IMR-90 (cell line): ENCODE data around the gene CADM2. TPM values are rescaled to one million over a fixed set of nuclear protein-coding genes. Genes with fewer than 3 reads are reported as not detected.

ENCODE experiments used
- ATAC-seq: fragments of 200-7000 bp; cut with Tn5 transposase; 2 replicates; pipeline ENCODE4 v1.9.1; 2020; ENCODE audit warnings: low read depth, mild to moderate bottlenecking, moderate library complexity
- BruUV-seq: library from RNA; stranded (reverse); fragments of 400-500 nt; replicated peaks from 2 replicates; lab custom pipeline; 2021; lab: Mats Ljungman, UMichigan
- CTCF ChIA-PET: fragments of 300-600 bp; formaldehyde crosslinking; extraction: SDS; loops from one replicate; lab custom pipeline; 2021; ENCODE audit warnings: antibody characterized with exemption; lab: Yijun Ruan, JAX
- POLR2A ChIA-PET: fragments of 300-600 bp; sonication (Branson Sonifier 250); formaldehyde crosslinking; loops from one replicate; lab custom pipeline; 2022; ENCODE audit warnings: antibody characterized with exemption; ENCODE audit not compliant: unreplicated experiment; lab: Charles Lee
- DNase-seq: peaks from one replicate; pipeline ENCODE4 v3.0.0; 2013
- H2AFZ ChIP-seq: replicated peaks from 2 replicates; pipeline ENCODE3; 2013; ENCODE audit warnings: low read length, mild to moderate bottlenecking; ENCODE audit not compliant: poor library complexity
- H2AK5ac ChIP-seq: 2 replicates; pipeline ENCODE4 v1.6.1; 2013; ENCODE audit warnings: low read depth, low read length, inconsistent platforms
- H2AK9ac ChIP-seq: replicated peaks from 2 replicates; pipeline ENCODE3; 2013; ENCODE audit warnings: mild to moderate bottlenecking, low read depth, low read length, moderate library complexity; ENCODE audit not compliant: poor library complexity
- H2BK120ac ChIP-seq: 2 replicates; pipeline ENCODE4 v1.6.1; 2013; ENCODE audit warnings: low read depth, low read length, inconsistent platforms
- H2BK15ac ChIP-seq: 3 replicates; pipeline ENCODE4 v1.6.1; 2013; ENCODE audit warnings: low read depth, low read length, inconsistent platforms
- H2BK20ac ChIP-seq: 2 replicates; pipeline ENCODE4 v1.6.1; 2013; ENCODE audit warnings: low read depth, mild to moderate bottlenecking, inconsistent platforms, low read length, moderate library complexity
- H2BK5ac ChIP-seq: 2 replicates; pipeline ENCODE4 v1.6.1; 2013; ENCODE audit warnings: mild to moderate bottlenecking, low read depth, low read length, inconsistent platforms; ENCODE audit not compliant: poor library complexity, severe bottlenecking
- H3K14ac ChIP-seq: replicated peaks from 2 replicates; pipeline ENCODE4 v1.6.1; 2013; ENCODE audit warnings: low read depth, low read length, inconsistent platforms
- H3K18ac ChIP-seq: 2 replicates; pipeline ENCODE4 v1.6.1; 2013; ENCODE audit warnings: low read depth, low read length, control low read depth
- H3K23ac ChIP-seq: 2 replicates; pipeline ENCODE4 v1.6.1; 2013; ENCODE audit warnings: low read depth, low read length, inconsistent platforms
- H3K27ac ChIP-seq: 2 replicates; pipeline ENCODE4 v1.5.1; 2013; ENCODE audit warnings: mild to moderate bottlenecking, control low read depth, low read length; ENCODE audit not compliant: insufficient read depth
- H3K27me3 ChIP-seq: 2 replicates; pipeline ENCODE4 v1.6.1; 2013; ENCODE audit warnings: low read length; ENCODE audit not compliant: control insufficient read depth, insufficient read depth
- H3K36me3 ChIP-seq: 2 replicates; pipeline ENCODE4 v1.6.1; 2013; ENCODE audit warnings: low read length, mixed read lengths; ENCODE audit not compliant: control insufficient read depth, insufficient read depth
- H3K4ac ChIP-seq: 2 replicates; pipeline ENCODE4 v1.6.1; 2013; ENCODE audit warnings: low read depth, low read length, inconsistent platforms
- H3K4me1 ChIP-seq: 2 replicates; pipeline ENCODE4 v1.6.1; 2013; ENCODE audit warnings: low read length, mixed read lengths; ENCODE audit not compliant: control insufficient read depth, insufficient read depth
- H3K4me2 ChIP-seq: 2 replicates; pipeline ENCODE4 v1.6.1; 2013; ENCODE audit warnings: low read depth, mild to moderate bottlenecking, control low read depth, low read length, moderate library complexity
- H3K4me3 ChIP-seq: 2 replicates; pipeline ENCODE4 v1.5.1; 2013; ENCODE audit warnings: low read depth, mild to moderate bottlenecking, control low read depth, low read length, moderate library complexity; ENCODE audit not compliant: insufficient read depth
- H3K56ac ChIP-seq: 2 replicates; pipeline ENCODE4 v1.6.1; 2013; ENCODE audit warnings: low read length, inconsistent platforms; ENCODE audit not compliant: insufficient read depth; ENCODE audit errors: extremely low read depth
- H3K79me1 ChIP-seq, 2 experiments: 2 replicates each; pipeline ENCODE4 v1.6.1; 2013; ENCODE audit warnings: low read length in 2 of 2, inconsistent platforms in 1 of 2, low read depth in 1 of 2
- H3K9ac ChIP-seq: 2 replicates; pipeline ENCODE4 v1.6.1; 2013; ENCODE audit warnings: low read depth, low read length, control low read depth
- H3K9me1 ChIP-seq: 2 replicates; pipeline ENCODE4 v1.6.1; 2013; ENCODE audit warnings: low read length, inconsistent platforms; ENCODE audit not compliant: insufficient read depth
- H3K9me3 ChIP-seq: 2 replicates; pipeline ENCODE4 v1.6.1; 2013; ENCODE audit warnings: low read length; ENCODE audit not compliant: control insufficient read depth, insufficient read depth
- H4K20me1 ChIP-seq: 2 replicates; pipeline ENCODE4 v1.6.1; 2013; ENCODE audit warnings: low read length, inconsistent platforms; ENCODE audit not compliant: insufficient read depth
- H4K5ac ChIP-seq: 2 replicates; pipeline ENCODE4 v1.6.1; 2013; ENCODE audit warnings: mild to moderate bottlenecking, low read depth, low read length, control low read depth
- H4K8ac ChIP-seq, 2 experiments: 2 replicates each; pipeline ENCODE4 v1.6.1; 2013; ENCODE audit warnings: low read depth in 2 of 2, low read length in 2 of 2, control low read depth in 1 of 2, inconsistent platforms in 1 of 2
- H4K91ac ChIP-seq: 2 replicates; pipeline ENCODE4 v1.6.1; 2013; ENCODE audit warnings: low read depth, low read length, inconsistent platforms; ENCODE audit not compliant: insufficient read depth
- FOS ChIP-seq: fragments of 150-350 bp; IDR thresholded peaks from 2 replicates; pipeline ENCODE4 v1.6.1; 2016; ENCODE audit warnings: low read depth, low read length
- WGBS, 2 experiments: methylation state at CpG; one replicate each; pipeline versions ENCODE4 v1.1.5 to v1.1.7; 2013; ENCODE audit warnings: missing lambda C conversion rate in 2 of 2; ENCODE audit not compliant: insufficient read length in 1 of 2; ENCODE audit errors: extremely low coverage in 2 of 2; 5-methylcytosine and 5-hydroxymethylcytosine counted together
- dilution Hi-C: fragments of 300-500 bp; cut with HindIII; formaldehyde crosslinking; loops from one replicate; pipeline ENCODE4 v1.14.3; 2018; ENCODE audit warnings: low sequenced_read_pairs; ENCODE audit not compliant: unreplicated experiment
- in situ Hi-C: fragments of 300-500 bp; cut with MboI; formaldehyde crosslinking; loops from 3 replicates; pipeline ENCODE4 v1.14.3; 2019; ENCODE audit warnings: low sequenced_read_pairs, inconsistent platforms, mixed read lengths
- intact Hi-C: fragments of 100-400 bp; cut with micrococcal nuclease; formaldehyde crosslinking; loops from 2 replicates; pipeline ENCODE4 v1.10.0; 2022
- polyA plus RNA-seq, 3 experiments: library from polyadenylated mRNA; depleted of rRNA; stranded (reverse); fragments of >200 nt; gene quantifications; 2 replicates each; pipeline ENCODE4 v1.2.3, GENCODE V29; 2012; ENCODE audit warnings: low replicate concordance in 1 of 3
- total RNA-seq: library from RNA; depleted of rRNA; stranded (reverse); fragments of >200 nt; gene quantifications from 2 replicates; pipeline ENCODE4 v1.2.3, GENCODE V29; 2012

The CADM2 gene
- total and polyA plus RNA-seq, 2 of the 4 experiments (the other 2 are of a cell fraction): not detected

GRCh38 chr3:85626662-85627061 lies 667.9 kb downstream of the CADM2 start:
- Histone ChIP-seq H3K4me1 (no peaks in the 10 kb centered on the region), H3K9me1 (no peaks in the 10 kb centered on the region), H4K20me1 (no peaks in the 10 kb centered on the region), H2BK5ac (no peak overlapping the region), H3K14ac (no peak overlapping the region), H2BK120ac (no peak overlapping the region), H3K79me1 (no peaks in the 10 kb centered on the region), H3K9ac (no peak overlapping the region), H2BK20ac (no peak overlapping the region), H3K4me3 (no peak overlapping the region), H4K8ac (no peak overlapping the region), H3K4ac (no peak overlapping the region), H3K36me3 (no peaks in the 10 kb centered on the region), H3K56ac (no peak overlapping the region), H2BK15ac (no peak overlapping the region), H3K27ac (no peak overlapping the region), H2AK9ac (no peak overlapping the region), H4K91ac (no peak overlapping the region), H3K4me2 (no peak overlapping the region), H3K23ac (no peak overlapping the region), H3K9me3 (no peaks in the 10 kb centered on the region), H2AK5ac (no peak overlapping the region), H3K27me3 (no peaks in the 10 kb centered on the region), H3K18ac (no peak overlapping the region), H2AFZ (no peak overlapping the region), H4K5ac (no peak overlapping the region)
- POLR2A ChIA-PET: no interaction called here
- dilution Hi-C loops (no loop called here), intact Hi-C loops (no loop called here), in situ Hi-C loops (no loop called here)
- CTCF ChIA-PET: no interaction called here
- no peak for TF ChIP-seq FOS
- ATAC-seq (no peak), DNase-seq (no peak)
- no TSS peak for BruUV-seq
- no CpG with 5 or more reads among the region's 2 CpGs for WGBS, 2 experiments
